ENCODE results near the gene EPX. TPM values are rescaled to one million over a fixed set of nuclear protein-coding genes. Genes with fewer than 3 reads are reported as not detected.
A peak's percentile ranks its signal among the peaks of the same experiment; 100 is the strongest.

The EPX gene
- total RNA-seq, 1 experiment from 2014 or later: not detected

- RAD21 ChIA-PET (ENCODE audit: low non-redundant PET in 1 of 2, low total read pairs in 2 of 2, uncharacterized antibody in 2 of 2, unreplicated experiment in 2 of 2): no interaction called here
- BruUV-seq (replicated peaks): no TSS peak
Measured at GRCh38 chr17:58153671-58154070, 38.9 kb upstream of the EPX start.

More at GRCh38 chr17:58153671-58154070, 38.9 kb upstream of the EPX start:
- no peak overlapping the region for H2AFZ ChIP-seq (ENCODE audit: low read depth, low read length, poor library complexity, severe bottlenecking)
- H3K27me3 ChIP-seq (ENCODE audit: insufficient read depth, low read length): peaks cover 63% of the 10 kb centered on the region
- no peaks in the 10 kb centered on the region for H4K20me1 ChIP-seq (ENCODE audit: insufficient read depth)
- H3K4me3 ChIP-seq (replicated peaks in 1 of 2; ENCODE audit: low read depth in 1 of 2, low read length in 2 of 2): no peak overlapping the region
- CTCF ChIA-PET: interaction anchor here (0.6 kb wide), 1 partner anchor 897 kb away, joined by 3 read pairs; no protein-coding TSS in a partner anchor
- no peaks in the 10 kb centered on the region for H3K9me3 ChIP-seq (ENCODE audit: control insufficient read depth in 1 of 2, insufficient read depth in 1 of 2, low read depth in 1 of 2, low read length in 2 of 2)
- no peaks in the 10 kb centered on the region for H3K9me2 ChIP-seq (ENCODE audit: insufficient read depth)
- no peak overlapping the region for H3K9ac ChIP-seq (ENCODE audit: low read length)
- no peak overlapping the region for H3K27ac ChIP-seq (ENCODE audit: low read depth, low read length)
- TF ChIP-seq CTCF (IDR thresholded peaks at IDR 0.05 in 2 of 3, conservative IDR thresholded peaks at IDR 0.05 in 1 of 3; ENCODE audit: borderline replicate concordance in 1 of 3, insufficient read depth in 1 of 3, low read depth in 2 of 3, low read length in 2 of 3): 0 out of 6 replicates have a peak, but pooled peaks of 1 of the 3 experiments have one; percentile 14
- no peak for TF ChIP-seq JUND (IDR thresholded peaks at IDR 0.05)
- no peak for TF ChIP-seq REST (IDR thresholded peaks at IDR 0.05; ENCODE audit: low read depth)
- H3K4me1 ChIP-seq (ENCODE audit: control insufficient read depth in 1 of 2, insufficient read depth in 2 of 2, low read length in 2 of 2): no peaks in the 10 kb centered on the region
- H3K4me2 ChIP-seq (ENCODE audit: low read length): no peak overlapping the region
- no peak for ATAC-seq
- intact Hi-C loops (cut with micrococcal nuclease): no loop called here
- no peaks in the 10 kb centered on the region for H3K36me3 ChIP-seq (ENCODE audit: control insufficient read depth in 1 of 2, insufficient read depth in 2 of 2, low read length in 2 of 2)
- H3K79me2 ChIP-seq (ENCODE audit: insufficient read depth, low read length): no peaks in the 10 kb centered on the region
- DNase-seq (ENCODE audit: low read depth, low spot score): no peak
- POLR2A ChIA-PET: no interaction called here
